CD4-positive, alpha-beta memory T cell (primary cell): ENCODE data around the gene PGM3. TPM values are rescaled to one million over a fixed set of nuclear protein-coding genes. Genes with fewer than 3 reads are reported as not detected.

Experiments used
- CTCF ChIA-PET: fragments of 350-600 bp; sonication (Branson Sonifier 250); formaldehyde crosslinking; loops from one replicate; lab custom pipeline; 2021; ENCODE audit warnings: inconsistent platforms; ENCODE audit not compliant: partially characterized antibody; lab: Charles Lee
- POLR2A ChIA-PET: fragments of 350-600 bp; sonication (Branson Sonifier 250); formaldehyde crosslinking; loops from one replicate; lab custom pipeline; 2021; ENCODE audit not compliant: partially characterized antibody; lab: Charles Lee
- DNase-seq, 5 donors: peaks; one replicate each; pipeline versions ENCODE4 v3.0.0 to v3.0.0-alpha.2; 2020 to 2022; ENCODE audit warnings: mixed read lengths in 1 of 5
- H3K27ac ChIP-seq: one replicate; pipeline ENCODE4 v1.7.0; 2013; ENCODE audit warnings: low read depth, low read length
- H3K27me3 ChIP-seq: 2 replicates; pipeline ENCODE4 v1.7.0; 2013; ENCODE audit warnings: mild to moderate bottlenecking, low read length, moderate library complexity; ENCODE audit not compliant: insufficient read depth
- H3K36me3 ChIP-seq: 2 replicates; pipeline ENCODE4 v1.7.0; 2013; ENCODE audit warnings: mild to moderate bottlenecking, low read length, moderate library complexity; ENCODE audit not compliant: insufficient read depth
- H3K4me1 ChIP-seq: 2 replicates; pipeline ENCODE4 v1.7.0; 2013; ENCODE audit warnings: mild to moderate bottlenecking, low read length, moderate library complexity; ENCODE audit not compliant: insufficient read depth
- H3K4me3 ChIP-seq, 2 donors: one replicate each; pipeline ENCODE4 v1.7.0; 2013; ENCODE audit warnings: low read length in 2 of 2, mild to moderate bottlenecking in 1 of 2
- H3K9me3 ChIP-seq, 2 donors: one replicate each; pipeline ENCODE4 v1.7.0; 2013; ENCODE audit warnings: low read length in 2 of 2, control low read depth in 1 of 2; ENCODE audit not compliant: control insufficient read depth in 1 of 2
- H3K27ac Mint-ChIP-seq, 7 donors: one replicate each; pipeline ENCODE4 v1.8.0; 2020 to 2021; ENCODE audit warnings: mixed read lengths in 7 of 7, mild to moderate bottlenecking in 6 of 7, inconsistent platforms in 3 of 7, moderate library complexity in 3 of 7
- H3K27me3 Mint-ChIP-seq, 2 donors: one replicate each; pipeline ENCODE4 v1.8.0; 2020 to 2021; ENCODE audit warnings: mixed read lengths in 2 of 2
- H3K36me3 Mint-ChIP-seq, 2 donors: one replicate each; pipeline ENCODE4 v1.8.0; 2020 to 2021; ENCODE audit warnings: mixed read lengths in 2 of 2, inconsistent platforms in 1 of 2, mild to moderate bottlenecking in 1 of 2
- H3K4me1 Mint-ChIP-seq, 4 donors: one replicate each; pipeline ENCODE4 v1.8.0; 2020 to 2021; ENCODE audit warnings: mixed read lengths in 4 of 4, mild to moderate bottlenecking in 1 of 4
- H3K4me3 Mint-ChIP-seq, 8 donors: one replicate each; pipeline ENCODE4 v1.8.0; 2020 to 2021; ENCODE audit warnings: mixed read lengths in 8 of 8, mild to moderate bottlenecking in 7 of 8, moderate library complexity in 6 of 8, inconsistent platforms in 3 of 8
- H3K9me3 Mint-ChIP-seq, 8 donors: one replicate each; pipeline ENCODE4 v1.8.0; 2020 to 2021; ENCODE audit warnings: mixed read lengths in 8 of 8, mild to moderate bottlenecking in 5 of 8, inconsistent platforms in 3 of 8, moderate library complexity in 1 of 8
- intact Hi-C: fragments of 100-400 bp; cut with micrococcal nuclease; formaldehyde crosslinking; loops from one replicate; pipeline ENCODE4 v1.15.1; 2023
- polyA plus RNA-seq, 2 donors: library from polyadenylated mRNA; unstranded; fragments of 300-500 nt; fragmentation: Illumina TruSeq; gene quantifications; one replicate each; pipeline ENCODE4 v1.2.3, GENCODE V29; 2021
- total RNA-seq, 2 experiments: library from RNA; stranded (reverse); gene quantifications; one replicate each; pipeline ENCODE4 v1.2.3, GENCODE V29; 2021

The PGM3 gene
- total and polyA plus RNA-seq, 4 experiments from 2014 or later: 2.3 to 39.9 (median 22.1) TPM

GRCh38 chr6:83168556-83168955 is 24.5 kb downstream of the PGM3 start:
- H3K4me3 ChIP-seq: no peak overlapping the region
- no peak for DNase-seq
- H3K27me3 Mint-ChIP-seq: no peaks in the 10 kb centered on the region
- intact Hi-C loops: loop anchor here (5.0 kb wide), 1 partner anchor 36 kb away; no protein-coding TSS in a partner anchor
- H3K4me1 ChIP-seq: no peaks in the 10 kb centered on the region
- no peaks in the 10 kb centered on the region for H3K9me3 ChIP-seq
- no peak overlapping the region for H3K27ac ChIP-seq
- H3K36me3 ChIP-seq: peaks cover 51% of the 10 kb centered on the region
- peaks cover 60 to 84% of the 10 kb centered on the region in 2 donors for H3K36me3 Mint-ChIP-seq
- no peaks in the 10 kb centered on the region for H3K27me3 ChIP-seq
- POLR2A ChIA-PET: no interaction called here
- CTCF ChIA-PET: interaction anchor here (1.4 kb wide), 1 partner anchor 47 kb away, joined by 3 read pairs; no protein-coding TSS in a partner anchor
- peak overlapping the region in 1 of 7 donors; percentile 25 for H3K27ac Mint-ChIP-seq
- no peaks in the 10 kb centered on the region for H3K9me3 Mint-ChIP-seq
- H3K4me1 Mint-ChIP-seq: no peaks in the 10 kb centered on the region
- no peak overlapping the region for H3K4me3 Mint-ChIP-seq

- no peak overlapping the region for H3K27ac Mint-ChIP-seq
- H3K4me3 Mint-ChIP-seq: no peak overlapping the region
- peaks cover 55 to 82% of the 10 kb centered on the region in 2 donors for H3K36me3 Mint-ChIP-seq
- H3K9me3 ChIP-seq: no peaks in the 10 kb centered on the region
- no peak overlapping the region for H3K27ac ChIP-seq
- no peaks in the 10 kb centered on the region for H3K4me1 Mint-ChIP-seq
- H3K27me3 Mint-ChIP-seq: no peaks in the 10 kb centered on the region
- intact Hi-C loops: loop anchor here (5.0 kb wide), 1 partner anchor 36 kb away; no protein-coding TSS in a partner anchor
- no peaks in the 10 kb centered on the region for H3K27me3 ChIP-seq
- H3K4me1 ChIP-seq: no peaks in the 10 kb centered on the region
- H3K9me3 Mint-ChIP-seq: no peaks in the 10 kb centered on the region
- no peak for DNase-seq
- ChIA-PET POLR2A (no interaction called here), CTCF (interaction anchor here (1.2 to 1.4 kb wide), 2 partner anchors 48 to 102 kb away, joined by 3 to 4 read pairs; partner anchors contain the start of gene UBE3D)
- H3K36me3 ChIP-seq: peaks cover 47% of the 10 kb centered on the region
- no peak overlapping the region for H3K4me3 ChIP-seq
Observed at GRCh38 chr6:83167726-83168278, 25.3 kb downstream of the PGM3 start.

- H3K27me3 Mint-ChIP-seq: no peaks in the 10 kb centered on the region
- H3K4me1 Mint-ChIP-seq: no peaks in the 10 kb centered on the region
- H3K9me3 Mint-ChIP-seq: peaks cover 0 to 2% (median 0%) of the 10 kb centered on the region in 8 donors
- CTCF ChIA-PET: interaction anchor here (1.3 kb wide), 2 partner anchors 93 to 886 kb away, joined by 3 read pairs; partner anchors contain the start of gene DOP1A
- H3K4me3 Mint-ChIP-seq: no peak overlapping the region
- H3K4me3 ChIP-seq: no peak overlapping the region
- peaks cover 57 to 68% of the 10 kb centered on the region in 2 donors for H3K36me3 Mint-ChIP-seq
- H3K27ac ChIP-seq: no peak overlapping the region
- no peaks in the 10 kb centered on the region for H3K4me1 ChIP-seq
- peak overlapping the region in 3 of 7 donors; percentile 5 to 53 (median 11) for H3K27ac Mint-ChIP-seq
- POLR2A ChIA-PET: no interaction called here
- no peaks in the 10 kb centered on the region for H3K27me3 ChIP-seq
- H3K36me3 ChIP-seq: no peaks in the 10 kb centered on the region
- H3K9me3 ChIP-seq: no peaks in the 10 kb centered on the region
- intact Hi-C loops: no loop called here
- no peak for DNase-seq
Observed at GRCh38 chr6:83160167-83160566, 32.9 kb downstream of the PGM3 start.

- CTCF ChIA-PET: interaction anchor here (1.2 to 1.6 kb wide), 3 partner anchors 16 to 90 kb away, joined by 3 to 9 read pairs (median 4); partner anchors contain the start of gene UBE3D
- Mint-ChIP-seq H3K27ac (peak overlapping the region in 2 of 7 donors; percentile 8 to 36), H3K4me3 (no peak overlapping the region), H3K36me3 (peaks cover 44 to 62% of the 10 kb centered on the region in 2 donors), H3K4me1 (no peaks in the 10 kb centered on the region), H3K27me3 (no peaks in the 10 kb centered on the region), H3K9me3 (peaks cover 0 to 2% (median 0%) of the 10 kb centered on the region in 8 donors)
- Histone ChIP-seq H3K4me1 (no peaks in the 10 kb centered on the region), H3K27me3 (no peaks in the 10 kb centered on the region), H3K36me3 (peaks cover 12% of the 10 kb centered on the region), H3K9me3 (no peaks in the 10 kb centered on the region), H3K27ac (no peak overlapping the region), H3K4me3 (no peak overlapping the region)
- intact Hi-C loops: no loop called here
- POLR2A ChIA-PET: no interaction called here
- no peak for DNase-seq
Observed at GRCh38 chr6:83155794-83156193, 37.3 kb downstream of the PGM3 start.

GRCh38 chr6:83153883-83154521 is 39.1 kb downstream of the PGM3 start:
- intact Hi-C loops: no loop called here
- Mint-ChIP-seq H3K9me3 (peaks cover 0 to 2% (median 0%) of the 10 kb centered on the region in 8 donors), H3K4me3 (no peak overlapping the region), H3K27ac (peak overlapping the region in 1 of 7 donors; percentile 1), H3K27me3 (no peaks in the 10 kb centered on the region), H3K4me1 (peaks cover 0 to 3% (median 0%) of the 10 kb centered on the region in 4 donors), H3K36me3 (peaks cover 37 to 63% of the 10 kb centered on the region in 2 donors)
- Histone ChIP-seq H3K27me3 (no peaks in the 10 kb centered on the region), H3K4me1 (no peaks in the 10 kb centered on the region), H3K27ac (no peak overlapping the region), H3K36me3 (peaks cover 12% of the 10 kb centered on the region), H3K9me3 (no peaks in the 10 kb centered on the region), H3K4me3 (no peak overlapping the region)
- no peak for DNase-seq
- CTCF ChIA-PET: interaction anchor here (2.6 kb wide), 1 partner anchor 12 kb away, joined by 11 read pairs; no protein-coding TSS in a partner anchor
- POLR2A ChIA-PET: no interaction called here

GRCh38 chr6:83152913-83153312 is 40.2 kb downstream of the PGM3 start:
- ChIA-PET POLR2A (no interaction called here), CTCF (interaction anchor here (2.6 kb wide), 1 partner anchor 13 kb away, joined by 11 read pairs; no protein-coding TSS in a partner anchor)
- Mint-ChIP-seq H3K4me1 (peaks cover 0 to 3% (median 0%) of the 10 kb centered on the region in 4 donors), H3K27me3 (no peaks in the 10 kb centered on the region), H3K27ac (no peak overlapping the region), H3K4me3 (no peak overlapping the region), H3K36me3 (peaks cover 37 to 70% of the 10 kb centered on the region in 2 donors), H3K9me3 (peaks cover 0 to 2% (median 0%) of the 10 kb centered on the region in 8 donors)
- no peak overlapping the region for H3K27ac ChIP-seq
- intact Hi-C loops: no loop called here
- DNase-seq: no peak
- H3K4me1 ChIP-seq: no peaks in the 10 kb centered on the region
- H3K36me3 ChIP-seq: peaks cover 15% of the 10 kb centered on the region
- no peaks in the 10 kb centered on the region for H3K27me3 ChIP-seq
- no peak overlapping the region for H3K4me3 ChIP-seq
- no peaks in the 10 kb centered on the region for H3K9me3 ChIP-seq

GRCh38 chr6:83151114-83151513 is 42.0 kb downstream of the PGM3 start:
- Histone ChIP-seq H3K4me3 (no peak overlapping the region), H3K9me3 (no peaks in the 10 kb centered on the region), H3K36me3 (peaks cover 15% of the 10 kb centered on the region), H3K27me3 (no peaks in the 10 kb centered on the region), H3K4me1 (no peaks in the 10 kb centered on the region), H3K27ac (no peak overlapping the region)
- H3K36me3 Mint-ChIP-seq: peaks cover 29 to 60% of the 10 kb centered on the region in 2 donors
- peaks cover 0 to 3% (median 0%) of the 10 kb centered on the region in 4 donors for H3K4me1 Mint-ChIP-seq
- H3K27ac Mint-ChIP-seq: no peak overlapping the region
- H3K4me3 Mint-ChIP-seq: no peak overlapping the region
- DNase-seq: no peak
- H3K27me3 Mint-ChIP-seq: no peaks in the 10 kb centered on the region
- peaks cover 0 to 2% (median 0%) of the 10 kb centered on the region in 8 donors for H3K9me3 Mint-ChIP-seq
- ChIA-PET CTCF (no interaction called here), POLR2A (no interaction called here)
- intact Hi-C loops: no loop called here
